ENCODE results near the gene MGAT4A. TPM values are rescaled to one million over a fixed set of nuclear protein-coding genes. Genes with fewer than 3 reads are reported as not detected.

Gene MGAT4A
- total RNA-seq: 0.28 and 0.58 TPM in 2 replicates

GRCh38 chr2:98731041-98731893 is at the start of gene MGAT4A:
TSS of gene MGAT4A (minus strand) at chr2:98731132. CDS start at chr2:98726332, 4,800 bp downstream.

GRCh38 chr2:98608116-98608961 is 122.6 kb downstream of the MGAT4A start, which contains the start of the genes COA5 and UNC50:
TSS of gene COA5 (minus strand) at chr2:98608512. CDS start at chr2:98608405, 107 bp downstream.
TSS of gene UNC50 (plus strand) at chr2:98608589. CDS start at chr2:98609760, 1,171 bp downstream.

Other genes with a start within 250 kb of the MGAT4A start
- 18.2 and 25.1 TPM in 2 replicates for gene COA5, start 122.6 kb downstream of the MGAT4A start, total RNA-seq
- gene UNC50, start 122.5 kb downstream of the MGAT4A start, total RNA-seq: 60.4 and 64.5 TPM in 2 replicates
- under 0.01 TPM in 1 of 2 replicates, not detected in the other for gene CRACDL, start 205.1 kb upstream of the MGAT4A start, total RNA-seq

Measured in regular cardiac myocyte (primary cell).